HepG2 (cell line): Measurements from ENCODE around the gene UNC5CL. TPM values are rescaled to one million over a fixed set of nuclear protein-coding genes. Genes with fewer than 3 reads are reported as not detected.

Source experiments
- BRF2 ChIP-seq: sonication (generic); formaldehyde crosslinking; IDR thresholded peaks from 2 replicates; pipeline ENCODE4 v1.8.1; 2022; ENCODE audit warnings: mild to moderate bottlenecking, missing genetic modification reagents
- KMT2A ChIP-seq: sonication (generic); formaldehyde crosslinking; IDR thresholded peaks from 2 replicates; pipeline ENCODE4 v1.4.0; 2020; ENCODE audit warnings: missing genetic modification reagents
- NFAT5 ChIP-seq: sonication (generic); formaldehyde crosslinking; IDR thresholded peaks from 2 replicates; pipeline ENCODE4 v1.4.0; 2020; ENCODE audit warnings: missing genetic modification reagents
- SNAPC4 ChIP-seq: sonication (generic); formaldehyde crosslinking; IDR thresholded peaks from 2 replicates; pipeline ENCODE4 v1.4.0; 2020; ENCODE audit warnings: mild to moderate bottlenecking, missing genetic modification reagents
- ZKSCAN1 ChIP-seq: fragments of 150-350 bp; IDR thresholded peaks from 2 replicates; pipeline ENCODE4 v1.6.1; 2014; ENCODE audit warnings: low read length
- ZNF33B ChIP-seq: sonication (generic); formaldehyde crosslinking; IDR thresholded peaks from 2 replicates; pipeline ENCODE4 v1.5.1; 2020; ENCODE audit warnings: mild to moderate bottlenecking, missing genetic modification reagents
- ZNF446 ChIP-seq: sonication (generic); formaldehyde crosslinking; IDR thresholded peaks from 2 replicates; pipeline ENCODE4 v1.5.0; 2020; ENCODE audit warnings: mild to moderate bottlenecking, missing genetic modification reagents
- polyA plus RNA-seq, 8 experiments: library from polyadenylated mRNA; depleted of rRNA in 3 of 8; stranded (reverse) in 7 of 8; unstranded in 1 of 8; fragments of >200 nt; fragmentation: Illumina TruSeq in 4 of 8; extraction: Trizol in 4 of 8; gene quantifications; 2 replicates each; pipeline versions ENCODE4 v1.2.1 to v1.2.3, GENCODE V29; 2011 to 2016; ENCODE audit warnings: low read depth in 4 of 8, missing spikeins in 1 of 8, mixed read lengths in 1 of 8; ENCODE audit not compliant: insufficient read depth in 1 of 8
- total RNA-seq, 5 experiments: library from RNA; depleted of rRNA; stranded (reverse); fragments of >200 nt; fragmentation: Illumina TruSeq; extraction: Trizol; gene quantifications; 2 replicates each; pipeline ENCODE4 v1.2.3, GENCODE V29; 2016; ENCODE audit warnings: low read depth in 1 of 5

The UNC5CL gene
- total and polyA plus RNA-seq, 2 of the 13 experiments (the other 11 are each of a cell fraction or from before 2014, with no cell fraction given) = 2.4 to 2.5 TPM

GRCh38 chr6:40986921-40987819, 51.9 kb downstream of the UNC5CL start (continued):
- TF ChIP-seq SNAPC4 = no peak
- no peak for TF ChIP-seq BRF2 (CRISPR knock-in tag)
- TF ChIP-seq NFAT5 (CRISPR knock-in tag) = no peak
- TF ChIP-seq ZNF33B = no peak
- no peak for TF ChIP-seq ZKSCAN1
- no peak for TF ChIP-seq KMT2A (CRISPR knock-in tag)
- no peak for TF ChIP-seq ZNF446 (CRISPR knock-in tag)
- TF ChIP-seq, all 625 proteins: peak for 0
